22Rv1 (cell line): ENCODE measurements around the gene ZSCAN29.

Source experiments
- ZFX ChIP-seq: fragments of 450-650 bp; IDR thresholded peaks from 2 replicates; pipeline ENCODE4 v1.6.1; 2017; ENCODE audit warnings: antibody characterized with exemption, borderline replicate concordance
- TF ChIP-seq, protein P1 (sequence below): fragments of 450-650 bp; IDR thresholded peaks from 2 replicates; pipeline ENCODE4 v1.5.1; 2017; ENCODE audit warnings: mild to moderate bottlenecking

DNA sequence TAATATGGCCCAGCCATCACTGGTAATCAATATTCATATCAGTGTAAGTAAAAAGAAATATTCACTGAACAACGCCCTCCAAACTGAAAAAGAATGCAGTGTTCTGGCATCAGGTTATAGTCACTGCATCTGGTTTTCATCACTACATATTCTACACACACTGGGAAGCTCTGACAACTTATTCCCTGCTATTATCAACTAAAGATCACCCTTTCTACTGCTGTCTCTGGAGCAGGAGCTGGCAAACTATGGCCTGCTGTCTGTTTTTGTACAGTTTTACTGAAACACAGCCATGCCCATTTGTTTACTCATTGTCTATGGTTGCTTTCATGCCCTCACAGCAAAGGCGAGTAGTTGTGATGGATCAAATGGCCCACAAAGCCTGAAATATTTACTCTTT is 35.3 kb upstream of the ZSCAN29 start:
- TF ChIP-seq, protein P1, sequence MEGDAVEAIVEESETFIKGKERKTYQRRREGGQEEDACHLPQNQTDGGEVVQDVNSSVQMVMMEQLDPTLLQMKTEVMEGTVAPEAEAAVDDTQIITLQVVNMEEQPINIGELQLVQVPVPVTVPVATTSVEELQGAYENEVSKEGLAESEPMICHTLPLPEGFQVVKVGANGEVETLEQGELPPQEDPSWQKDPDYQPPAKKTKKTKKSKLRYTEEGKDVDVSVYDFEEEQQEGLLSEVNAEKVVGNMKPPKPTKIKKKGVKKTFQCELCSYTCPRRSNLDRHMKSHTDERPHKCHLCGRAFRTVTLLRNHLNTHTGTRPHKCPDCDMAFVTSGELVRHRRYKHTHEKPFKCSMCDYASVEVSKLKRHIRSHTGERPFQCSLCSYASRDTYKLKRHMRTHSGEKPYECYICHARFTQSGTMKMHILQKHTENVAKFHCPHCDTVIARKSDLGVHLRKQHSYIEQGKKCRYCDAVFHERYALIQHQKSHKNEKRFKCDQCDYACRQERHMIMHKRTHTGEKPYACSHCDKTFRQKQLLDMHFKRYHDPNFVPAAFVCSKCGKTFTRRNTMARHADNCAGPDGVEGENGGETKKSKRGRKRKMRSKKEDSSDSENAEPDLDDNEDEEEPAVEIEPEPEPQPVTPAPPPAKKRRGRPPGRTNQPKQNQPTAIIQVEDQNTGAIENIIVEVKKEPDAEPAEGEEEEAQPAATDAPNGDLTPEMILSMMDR, result no peak
- TF ChIP-seq ZFX, result no peak
